Heart right ventricle (tissue), 16 donors: Measurements from ENCODE around the gene GDI1. TPM values are rescaled to one million over a fixed set of nuclear protein-coding genes. Genes with fewer than 3 reads are reported as not detected.

Experiments used
- ATAC-seq, 8 donors: fragments of 200-7000 bp; cut with Tn5 transposase; one replicate each; pipeline ENCODE4 v1.9.1; 2020; ENCODE audit warnings: mild to moderate bottlenecking in 8 of 8, moderate library complexity in 8 of 8, moderate number of reproducible peaks in 1 of 8
- DNase-seq, 2 donors: peaks; one replicate each; pipeline ENCODE4 v3.0.0-alpha.2; 2020
- H3K27ac ChIP-seq, 10 donors: fragments of 200-600 bp; sonication (generic) in 2 of 10; one replicate each; pipeline versions ENCODE4 v1.5.0 to v1.8.0; 2020 to 2022; ENCODE audit warnings: mild to moderate bottlenecking in 3 of 10
- H3K27me3 ChIP-seq, 7 donors: fragments of 200-600 bp; one replicate each; pipeline ENCODE4 v1.8.0; 2021 to 2022; ENCODE audit warnings: mild to moderate bottlenecking in 2 of 7
- H3K36me3 ChIP-seq, 9 donors: fragments of 200-600 bp; sonication (generic) in 1 of 9; one replicate each; pipeline versions ENCODE4 v1.5.0 to v1.8.0; 2020 to 2022; ENCODE audit warnings: mild to moderate bottlenecking in 2 of 9
- H3K4me1 ChIP-seq, 9 donors: fragments of 200-600 bp; sonication (generic) in 1 of 9; one replicate each; pipeline versions ENCODE4 v1.5.0 to v1.8.0; 2020 to 2022; ENCODE audit warnings: mild to moderate bottlenecking in 4 of 9
- H3K4me3 ChIP-seq, 10 donors: fragments of 200-600 bp; sonication (generic) in 2 of 10; one replicate each; pipeline versions ENCODE4 v1.5.0 to v1.8.0; 2020 to 2022; ENCODE audit warnings: mild to moderate bottlenecking in 7 of 10, moderate library complexity in 2 of 10
- H3K9me3 ChIP-seq, 11 donors: fragments of 200-600 bp in 10 of 11; sonication (generic) in 2 of 11; one replicate each; pipeline versions ENCODE4 v1.5.0 to v1.8.0; 2013 to 2022; ENCODE audit warnings: mild to moderate bottlenecking in 2 of 11, control low read depth in 1 of 11, moderate library complexity in 1 of 11
- CTCF ChIP-seq, 9 donors: fragments of 200-600 bp; sonication (generic) in 2 of 9; IDR thresholded peaks; one replicate each; pipeline versions ENCODE4 v1.5.0 to v1.8.0; 2021 to 2022; ENCODE audit warnings: antibody characterized with exemption in 9 of 9, mild to moderate bottlenecking in 5 of 9, moderate library complexity in 1 of 9
- WGBS, 2 donors: extraction: QIAGEN DNeasy Blood & Tissue Kit; methylation state at CpG; one replicate each; pipeline ENCODE4 v1.1.7; 2013; ENCODE audit warnings: inconsistent platforms in 1 of 2; 5-methylcytosine and 5-hydroxymethylcytosine counted together
- intact Hi-C, 10 donors: fragments of 100-400 bp; cut with DNase I; formaldehyde crosslinking; loops; one replicate each; pipeline versions ENCODE4 v1.11.1 to v1.14.2; 2022
- polyA plus RNA-seq, 2 donors: library from polyadenylated mRNA; stranded (reverse); fragments of 200-250 nt; gene quantifications; one replicate each; pipeline ENCODE4 v1.2.3, GENCODE V29; 2013
- total RNA-seq, 10 donors: library from RNA; stranded (reverse); fragmentation: NEBNext Ultra II Directional in 3 of 10; extraction: Animal tissue kit (Norgen Biotek cat#: 25700) in 3 of 10; gene quantifications; one replicate each; pipeline versions ENCODE4 v1.2.1 to v1.2.4, GENCODE V29; 2021 to 2023
- donor health status: Arrhythmogenic right ventricular cardiomyopathy.
- donor health status: ischemic (EF 13 %, LVEDD 7.1; RV severe dilation, severe dysfunction).
- donor health status: healthy with polysubstance abuse.
- donor health status: DM: no; HTN: yes; CAD: no.
- donor health status: DM: no; HTN: no; CAD: no.
- donor health status: ischemic (EF 25% LVEDD 6.9; RV normal size, moderate dysfunction).
- donor health status: ischemic (EF 25% LVEDD 5.7; RV mildly dilated, moderate dysfunction).
- donor health status: healthy.
- donor health status: DM: yes; HTN: yes; CAD: no.
- donor health status: Ischemic cardiomyopathy.
- donor health status: ischemic (EF 35%, LVEDD 5.7; RV mildly dilated, moderate dysfunction).
- donor health status: nonischemic (EF 11% LVEDD 7.7; RV severe dilation, severe dysfunction).
- donor health status: DM: yes; HTN: yes; CAD: no.
- donor health status: PGD.
- donor health status: ischemic (EF 29% LVEDD 5.4; RV normal size, mild dysfunction).
- donor health status: nonischemic (EF 23%, LVEDD 6.1; RV moderate dilation, normal function).

GDI1 gene
- total and polyA plus RNA-seq, 12 donors = 67.5 to 117 (median 79.3) TPM

DNA sequence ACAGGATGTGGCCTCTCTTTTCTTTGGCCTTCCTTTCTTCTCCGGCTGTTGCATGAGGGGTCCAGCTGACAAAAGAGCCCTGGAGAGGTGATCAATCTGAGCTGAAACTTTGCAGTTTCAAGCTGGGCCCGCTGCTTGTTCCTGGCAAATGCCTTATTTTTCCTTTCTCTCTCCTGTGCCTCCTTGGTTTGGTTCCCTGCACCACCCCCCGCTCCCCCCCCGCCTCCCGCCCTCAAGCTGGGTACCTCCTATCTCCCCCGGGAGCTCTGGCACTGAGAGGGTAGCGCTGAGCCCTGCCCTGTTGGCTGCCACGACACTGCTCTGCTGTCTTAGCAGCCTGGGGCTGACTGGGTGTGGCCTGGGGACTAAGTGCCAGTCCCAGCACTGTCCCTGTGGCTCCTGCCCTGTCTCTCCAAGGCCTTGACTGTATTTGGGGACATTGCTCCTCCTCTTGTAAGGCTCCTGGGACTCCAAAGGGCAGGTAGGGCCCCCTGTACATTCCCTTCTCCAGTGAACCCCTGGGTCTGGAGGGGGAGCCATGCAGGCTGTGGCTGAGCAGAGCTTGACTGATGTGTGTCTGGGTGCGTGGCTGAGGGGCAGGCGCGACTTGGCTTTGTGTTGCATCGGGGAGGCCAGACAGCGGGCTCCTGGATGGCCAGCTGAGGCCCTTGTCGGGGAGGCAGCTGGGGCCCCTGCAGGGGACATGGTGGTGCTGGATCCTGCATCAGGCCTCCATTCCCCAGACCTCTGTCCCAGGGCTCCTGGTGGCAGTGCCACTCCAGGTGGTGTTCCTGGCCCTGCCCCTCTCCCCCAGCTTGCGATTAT lies 22.2 kb downstream of the GDI1 start:
- Histone ChIP-seq H3K9me3 (no peaks in the 10 kb centered on the region), H3K27ac (peak overlapping the region in 7 of 10 donors; percentile 43 to 84 (median 66)), H3K4me1 (peaks cover 0 to 9% (median 5%) of the 10 kb centered on the region in 9 donors), H3K27me3 (peaks cover 0 to 6% (median 0%) of the 10 kb centered on the region in 7 donors), H3K4me3 (peak overlapping the region in 9 of 10 donors; percentile 56 to 71 (median 63)), H3K36me3 (peaks cover 0 to 19% (median 0%) of the 10 kb centered on the region in 9 donors)
- intact Hi-C loops = loop anchor here in 1 of 10 donors (10.0 kb wide), 1 partner anchor 56 kb away; the partner anchor contains the start of gene FAM3A
- no peak for TF ChIP-seq CTCF (IDR thresholded peaks at IDR 0.05)
- DNase-seq = peak; percentile 16 to 35
- ATAC-seq = peak; percentile 36 to 89 (median 82)
- WGBS, 2 donors = 28 to 36% methylated on average over 8 to 14 of the region's 15 CpGs

GRCh38 chrX:154459832-154460231 lies 22.9 kb downstream of the GDI1 start:
- 51 to 53% methylated on average over 10 to 14 of the region's 14 CpGs for WGBS, 2 donors
- H3K27ac ChIP-seq = peak overlapping the region in 3 of 10 donors; percentile 28 to 79 (median 64)
- ATAC-seq (peak in 3 of 8 donors; percentile 3 to 31 (median 22)), DNase-seq (no peak)
- peaks cover 0 to 9% (median 5%) of the 10 kb centered on the region in 9 donors for H3K4me1 ChIP-seq
- no peaks in the 10 kb centered on the region for H3K9me3 ChIP-seq
- peak overlapping the region in 7 of 10 donors; percentile 5 to 71 (median 64) for H3K4me3 ChIP-seq
- intact Hi-C loops = loop anchor here in 1 of 10 donors (10.0 kb wide), 1 partner anchor 55 kb away; the partner anchor contains the start of gene FAM3A
- TF ChIP-seq CTCF (IDR thresholded peaks at IDR 0.05) = no peak
- peaks cover 0 to 25% (median 0%) of the 10 kb centered on the region in 9 donors for H3K36me3 ChIP-seq
- peaks cover 0 to 6% (median 0%) of the 10 kb centered on the region in 7 donors for H3K27me3 ChIP-seq

DNA sequence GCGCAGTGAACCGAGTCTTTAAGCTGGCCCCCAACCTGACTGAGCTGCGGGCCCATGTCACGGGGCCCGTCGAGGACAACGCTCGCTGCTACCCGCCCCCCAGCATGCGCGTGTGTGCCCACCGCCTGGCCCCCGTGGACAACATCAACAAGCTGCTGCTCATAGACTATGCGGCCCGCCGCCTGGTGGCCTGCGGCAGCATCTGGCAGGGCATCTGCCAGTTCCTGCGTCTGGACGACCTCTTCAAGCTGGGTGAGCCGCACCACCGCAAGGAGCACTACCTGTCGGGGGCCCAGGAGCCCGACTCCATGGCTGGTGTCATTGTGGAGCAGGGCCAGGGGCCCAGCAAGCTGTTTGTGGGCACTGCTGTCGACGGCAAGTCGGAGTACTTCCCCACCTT lies 23.4 kb downstream of the GDI1 start:
- no peaks in the 10 kb centered on the region for H3K9me3 ChIP-seq
- DNase-seq = no peak
- H3K36me3 ChIP-seq = peaks cover 0 to 30% (median 0%) of the 10 kb centered on the region in 9 donors
- H3K27me3 ChIP-seq = peaks cover 0 to 6% (median 0%) of the 10 kb centered on the region in 7 donors
- WGBS, 2 donors = 81 to 86% methylated on average over 23 to 26 of the region's 26 CpGs
- intact Hi-C loops = no loop called here
- peaks cover 0 to 9% (median 5%) of the 10 kb centered on the region in 9 donors for H3K4me1 ChIP-seq
- H3K27ac ChIP-seq = no peak overlapping the region
- peak overlapping the region in 1 of 10 donors; percentile 71 for H3K4me3 ChIP-seq
- ATAC-seq = no peak
- no peak for TF ChIP-seq CTCF (IDR thresholded peaks at IDR 0.05)

DNA sequence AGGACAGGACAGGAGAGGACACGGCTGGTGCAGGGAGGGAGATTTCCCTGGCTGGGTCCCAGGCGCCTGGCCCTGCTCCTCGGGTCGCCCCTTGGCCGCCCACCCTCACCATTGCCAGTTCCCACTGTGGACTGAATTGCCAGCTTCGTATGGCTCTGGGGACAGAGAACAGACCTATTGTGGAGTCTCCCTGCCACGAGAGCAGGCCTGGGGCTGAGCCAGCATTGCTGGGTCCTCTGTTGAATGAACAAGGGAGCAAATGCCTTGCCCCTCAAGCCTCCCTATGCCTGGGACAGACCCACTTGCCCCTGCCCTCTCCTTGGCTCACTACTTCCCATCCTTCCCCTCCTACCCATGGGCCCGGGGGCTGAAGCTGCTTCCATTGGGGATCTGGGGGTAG lies 25.4 kb downstream of the GDI1 start:
- ATAC-seq = no peak
- H3K36me3 ChIP-seq = peaks cover 0 to 51% (median 0%) of the 10 kb centered on the region in 9 donors

More for the DNA sequence above, 25.4 kb downstream of the GDI1 start:
- peaks cover 0 to under 1% (median 0%) of the 10 kb centered on the region in 7 donors for H3K27me3 ChIP-seq
- intact Hi-C loops = no loop called here
- TF ChIP-seq CTCF (IDR thresholded peaks at IDR 0.05) = no peak
- peaks cover 0 to 9% (median 5%) of the 10 kb centered on the region in 9 donors for H3K4me1 ChIP-seq
- DNase-seq = no peak
- H3K9me3 ChIP-seq = no peaks in the 10 kb centered on the region
- WGBS, 2 donors = 68 to 80% methylated on average over 3 to 8 of the region's 8 CpGs
- H3K27ac ChIP-seq = no peak overlapping the region
- no peak overlapping the region for H3K4me3 ChIP-seq
